Measurements from ENCODE around the gene LATS2. TPM values are rescaled to one million over a fixed set of nuclear protein-coding genes. Genes with fewer than 3 reads are reported as not detected.
"Not testable (repeated sequence)": the region's sequence is repeated elsewhere in the genome, so short reads cannot be mapped to it uniquely, and the experiment has no call there.

Gene LATS2
- total RNA-seq, 1 experiment from 2014 or later: 7.3 TPM

- in situ Hi-C loops (cut with HindIII; ENCODE audit: low pct_unique_long_range_greater_than_20kb, low sequenced_read_pairs): no loop called here
- DNase-seq (ENCODE audit: low read depth): no peak
These were observed 105.9 kb downstream of the LATS2 start for GRCh38 chr13:20955496-20955895.

GRCh38 chr13:20953245-20953931 lies 108.0 kb downstream of the LATS2 start:
- DNase-seq (ENCODE audit: low read depth): no peak
- in situ Hi-C loops (cut with HindIII; ENCODE audit: low pct_unique_long_range_greater_than_20kb, low sequenced_read_pairs): no loop called here

DNA sequence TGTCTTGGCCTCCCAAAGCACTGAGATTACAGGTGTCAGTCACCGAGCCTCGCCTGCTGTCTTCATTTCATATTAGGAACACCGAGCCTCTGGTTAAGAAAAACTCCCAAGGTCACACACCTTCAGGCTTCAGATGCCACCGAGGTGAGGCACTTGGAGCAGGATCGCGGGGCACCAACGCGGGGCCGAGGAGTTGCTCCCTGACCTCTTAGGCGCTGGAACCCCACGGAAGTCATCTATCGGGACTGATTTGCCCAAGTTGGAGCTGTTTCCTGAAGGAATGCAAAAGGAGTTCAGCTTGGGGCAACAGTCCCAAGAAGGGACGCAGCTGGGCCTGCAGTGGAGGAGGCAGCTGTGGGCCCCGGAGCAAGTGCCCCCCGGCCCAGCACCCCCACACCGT lies 108.5 kb downstream of the LATS2 start:
- in situ Hi-C loops (cut with HindIII; ENCODE audit: low pct_unique_long_range_greater_than_20kb, low sequenced_read_pairs): no loop called here
- no peak for DNase-seq (ENCODE audit: low read depth)

GRCh38 chr13:20948001-20948400 lies 113.4 kb downstream of the LATS2 start:
- DNase-seq (ENCODE audit: low read depth); in situ Hi-C loops (cut with HindIII; ENCODE audit: low pct_unique_long_range_greater_than_20kb, low sequenced_read_pairs): not testable (repeated sequence)

DNA sequence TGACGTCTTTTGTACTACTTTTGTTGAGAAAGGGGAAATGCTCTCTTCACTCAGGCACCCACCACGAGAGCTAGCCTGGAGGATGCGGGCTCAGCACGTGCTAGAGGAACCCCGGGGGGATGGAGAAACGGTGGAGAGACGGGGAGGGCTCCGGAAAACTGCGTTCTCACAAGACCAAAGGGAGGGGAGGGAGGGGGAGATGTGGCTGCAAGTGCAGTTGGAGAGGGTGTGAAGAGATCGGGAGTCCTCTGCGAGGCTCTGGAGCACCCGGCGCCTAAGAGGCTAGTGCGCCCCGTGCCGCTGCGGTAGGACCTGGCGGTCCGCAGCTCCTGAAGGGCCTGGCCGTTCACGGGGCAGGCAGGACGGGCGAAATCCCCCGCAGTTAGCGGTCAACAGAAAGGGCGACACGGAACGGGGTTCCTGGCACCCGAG lies 115.4 kb downstream of the LATS2 start:
- no peak for DNase-seq (ENCODE audit: low read depth)
- in situ Hi-C loops (cut with HindIII; ENCODE audit: low pct_unique_long_range_greater_than_20kb, low sequenced_read_pairs): no loop called here

GRCh38 chr13:20942938-20943559 lies 118.3 kb downstream of the LATS2 start:
- DNase-seq (ENCODE audit: low read depth): no peak
- in situ Hi-C loops (cut with HindIII; ENCODE audit: low pct_unique_long_range_greater_than_20kb, low sequenced_read_pairs): no loop called here

- DNase-seq (ENCODE audit: low read depth); in situ Hi-C loops (cut with HindIII; ENCODE audit: low pct_unique_long_range_greater_than_20kb, low sequenced_read_pairs): not testable (repeated sequence)
These were observed 120.9 kb downstream of the LATS2 start for GRCh38 chr13:20940511-20940910.

- in situ Hi-C loops (cut with HindIII; ENCODE audit: low pct_unique_long_range_greater_than_20kb, low sequenced_read_pairs): no loop called here
- DNase-seq (ENCODE audit: low read depth): no peak
These were observed 121.3 kb downstream of the LATS2 start for GRCh38 chr13:20940083-20940482.

GRCh38 chr13:20939662-20940061 lies 121.7 kb downstream of the LATS2 start:
- DNase-seq (ENCODE audit: low read depth): no peak
- in situ Hi-C loops (cut with HindIII; ENCODE audit: low pct_unique_long_range_greater_than_20kb, low sequenced_read_pairs): no loop called here

- in situ Hi-C loops (cut with HindIII; ENCODE audit: low pct_unique_long_range_greater_than_20kb, low sequenced_read_pairs): no loop called here
- DNase-seq (ENCODE audit: low read depth): no peak
These were observed 123.1 kb downstream of the LATS2 start for GRCh38 chr13:20938302-20938701.

DNA sequence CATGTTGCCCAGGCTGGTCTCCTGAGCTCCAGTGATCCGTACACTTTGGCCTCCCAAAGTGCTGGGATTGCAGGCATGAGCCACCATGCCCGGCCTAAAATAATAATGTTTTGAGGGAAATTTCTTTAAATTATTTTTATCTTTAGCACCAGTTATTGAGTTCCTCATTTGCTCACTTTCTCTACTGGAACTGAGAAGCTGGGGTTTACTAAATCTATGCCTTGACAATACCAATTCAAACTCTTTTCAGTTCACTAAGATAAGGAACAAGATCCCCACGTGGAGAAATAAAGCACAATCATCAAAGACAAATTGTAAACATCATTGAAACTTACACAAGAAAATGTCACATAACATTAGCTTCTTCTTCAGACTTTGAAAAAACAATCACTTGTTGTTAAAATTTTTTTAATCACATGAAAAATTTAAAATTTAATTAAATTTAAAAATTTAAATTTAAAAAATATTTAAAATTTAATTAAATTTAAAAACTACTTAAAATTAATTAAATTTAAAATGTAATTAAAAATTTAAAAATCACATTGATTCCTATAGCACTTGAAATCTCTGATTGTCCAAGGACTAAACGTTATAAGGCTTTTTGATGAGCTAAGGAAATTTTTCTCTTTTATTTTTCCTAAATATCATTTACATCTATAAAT lies 133.7 kb downstream of the LATS2 start:
- in situ Hi-C loops (cut with HindIII; ENCODE audit: low pct_unique_long_range_greater_than_20kb, low sequenced_read_pairs): no loop called here
- no peak for DNase-seq (ENCODE audit: low read depth)

DNA sequence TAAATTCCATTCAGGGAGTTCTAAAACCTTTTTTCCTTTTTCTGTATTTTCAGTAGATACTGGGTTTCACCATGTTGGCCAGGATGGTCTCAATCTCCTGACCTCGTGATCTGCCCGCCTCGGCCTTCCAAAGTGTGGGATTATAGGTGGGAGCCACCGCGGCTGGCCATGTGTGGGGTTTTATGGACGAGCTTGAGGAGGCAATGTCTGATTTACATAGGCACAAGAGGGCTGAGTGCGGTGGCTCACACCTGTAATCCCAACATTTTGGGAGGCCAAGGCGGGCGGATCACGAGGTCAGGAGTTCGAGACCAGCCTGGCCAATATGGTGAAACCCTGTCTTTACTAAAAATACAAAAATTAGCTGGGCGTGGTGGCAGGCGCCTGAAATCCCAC lies 136.0 kb downstream of the LATS2 start:
- in situ Hi-C loops (cut with HindIII; ENCODE audit: low pct_unique_long_range_greater_than_20kb, low sequenced_read_pairs); DNase-seq (ENCODE audit: low read depth): not testable (repeated sequence)

DNA sequence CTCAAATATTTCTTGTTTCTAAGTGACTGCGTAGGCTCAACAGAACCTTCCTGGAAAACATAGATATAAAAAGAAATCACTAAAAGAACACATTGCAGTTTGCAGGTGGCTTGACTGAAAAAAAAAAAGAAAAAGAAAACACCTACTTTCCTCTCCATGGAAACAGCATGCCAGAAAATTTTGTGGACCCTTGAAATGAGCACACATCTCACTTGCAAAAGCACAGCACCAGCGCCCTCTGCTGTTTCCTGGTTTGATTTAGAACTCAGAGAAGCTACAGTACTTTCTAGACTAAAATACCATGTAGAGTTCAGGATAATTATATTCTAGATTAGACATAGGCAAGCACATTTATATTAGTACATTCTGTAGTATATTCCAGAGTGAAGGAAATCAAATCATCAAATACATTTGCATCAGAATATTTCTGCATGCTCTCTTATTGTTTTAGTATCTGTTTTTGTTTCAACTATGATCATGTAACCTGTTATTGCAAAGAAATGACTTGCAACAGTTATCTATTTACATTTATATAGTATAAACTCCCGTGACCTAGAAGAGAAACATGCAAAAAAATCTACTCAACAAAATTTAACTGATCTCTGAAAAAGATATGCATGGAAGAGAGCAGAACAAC lies 136.5 kb downstream of the LATS2 start:
- DNase-seq (ENCODE audit: low read depth): peak; percentile 46
- in situ Hi-C loops (cut with HindIII; ENCODE audit: low pct_unique_long_range_greater_than_20kb, low sequenced_read_pairs): no loop called here

- DNase-seq (ENCODE audit: low read depth): no peak
- in situ Hi-C loops (cut with HindIII; ENCODE audit: low pct_unique_long_range_greater_than_20kb, low sequenced_read_pairs): no loop called here
These were observed 138.1 kb downstream of the LATS2 start for GRCh38 chr13:20923272-20923671.

Other genes starting within 250 kb of the LATS2 start
- 7.0 and 7.9 TPM in 2 replicates for gene XPO4, start 158.8 kb downstream of the LATS2 start, total RNA-seq (2014; rRNA removed; shearing (Covaris generic); ENCODE audit: low replicate concordance)
- gene SAP18, start 78.5 kb upstream of the LATS2 start, total RNA-seq (2014; rRNA removed; shearing (Covaris generic); ENCODE audit: low replicate concordance): 58.4 and 92.5 TPM in 2 replicates
- gene SKA3, start 115.0 kb upstream of the LATS2 start, total RNA-seq (2014; rRNA removed; shearing (Covaris generic); ENCODE audit: low replicate concordance): 11.5 and 14.1 TPM in 2 replicates
- 27.4 and 27.9 TPM in 2 replicates for gene MRPL57, start 115.1 kb upstream of the LATS2 start, total RNA-seq (2014; rRNA removed; shearing (Covaris generic); ENCODE audit: low replicate concordance)